K562 (cell line): ENCODE data around the gene AQR. TPM values are rescaled to one million over a fixed set of nuclear protein-coding genes. Genes with fewer than 3 reads are reported as not detected.
A peak's percentile ranks its signal among the peaks of the same experiment; 100 is the strongest.

Experiments
- ATF7 ChIP-seq: fragments of 450-650 bp; IDR thresholded peaks from 2 replicates; pipeline ENCODE4 v1.7.1; 2014; ENCODE audit warnings: mild to moderate bottlenecking, moderate library complexity
- C11orf30 ChIP-seq: fragments of 450-650 bp; IDR thresholded peaks from 2 replicates; pipeline ENCODE4 v1.6.1; 2016; ENCODE audit warnings: low read depth, mild to moderate bottlenecking
- CBX3 ChIP-seq, 2 experiments: IDR thresholded peaks; 1 replicate in 1 of 2; 2 replicates in 1 of 2; pipeline ENCODE4 v1.6.1; 2012; ENCODE audit warnings: inconsistent platforms in 2 of 2, low read length in 2 of 2, borderline replicate concordance in 1 of 2, control low read depth in 1 of 2
- E2F1 ChIP-seq: sonication (generic); formaldehyde crosslinking; IDR thresholded peaks from 2 replicates; pipeline ENCODE4 v1.8.1; 2023; ENCODE audit warnings: mild to moderate bottlenecking, missing genetic modification reagents, moderate library complexity
- ELF4 ChIP-seq: fragments of 450-650 bp; formaldehyde crosslinking; IDR thresholded peaks from 2 replicates; pipeline ENCODE4 v1.4.0; 2022; ENCODE audit warnings: missing genetic modification characterization
- ETV1 ChIP-seq: fragments of 450-650 bp; conservative IDR thresholded peaks from 2 replicates; pipeline ENCODE4 v1.6.1; 2016; ENCODE audit warnings: missing genetic modification characterization, control low read depth, low read depth, missing compliant biosample characterization
- MAFK ChIP-seq: IDR thresholded peaks from 2 replicates; pipeline ENCODE4 v1.6.1; 2011; ENCODE audit warnings: low read length, improper control_type of control experiment
- SETDB1 ChIP-seq: IDR thresholded peaks from one replicate; pipeline ENCODE4 v1.6.1; 2012; ENCODE audit warnings: low read length, control low read depth, inconsistent platforms
- ZBTB8A ChIP-seq: fragments of 450-650 bp; IDR thresholded peaks from 2 replicates; pipeline ENCODE4 v1.6.1; 2018; ENCODE audit warnings: mild to moderate bottlenecking, moderate library complexity; ENCODE audit not compliant: partially characterized antibody
- ZKSCAN1 ChIP-seq: fragments of 150-350 bp; IDR thresholded peaks from 2 replicates; pipeline ENCODE4 v1.6.1; 2016; ENCODE audit warnings: low read depth, low read length
- ZNF431 ChIP-seq: sonication (generic); formaldehyde crosslinking; IDR thresholded peaks from 2 replicates; pipeline ENCODE4 v1.8.0; 2022; ENCODE audit warnings: mild to moderate bottlenecking, missing genetic modification reagents
- polyA plus RNA-seq, 8 experiments: library from polyadenylated mRNA; depleted of rRNA in 4 of 8; stranded (reverse) in 5 of 8; unstranded in 3 of 8; fragments of >200 nt; fragmentation: Nextera tagmentation in 2 of 8; fragmentation: Illumina TruSeq in 1 of 8; extraction: Ambion mirVana in 2 of 8; extraction: Trizol in 1 of 8; gene quantifications; 2 replicates each; pipeline versions ENCODE4 v1.2.1 to v1.2.3, GENCODE V29; 2011 to 2014; ENCODE audit warnings: inconsistent platforms in 1 of 8, missing spikeins in 1 of 8
- total RNA-seq, 7 experiments: library from RNA; depleted of rRNA in 6 of 7; stranded (reverse); fragments of >200 nt in 6 of 7; fragmentation: Illumina TruSeq in 2 of 7; extraction: Trizol in 2 of 7; gene quantifications; 2 replicates each; pipeline versions ENCODE4 v1.2.1 to v1.2.3, GENCODE V29; 2011 to 2021; ENCODE audit warnings: low replicate concordance in 1 of 7
- TF ChIP-seq, protein P1 (sequence below): fragments of 200-800 bp; sonication (Bioruptor generic); IDR thresholded peaks from 2 replicates; pipeline ENCODE4 v1.6.1; 2016; ENCODE audit warnings: missing genetic modification characterization, missing compliant biosample characterization
- TF ChIP-seq, protein P2 (sequence below): fragments of 250-450 bp; sonication (Bioruptor Pico); IDR thresholded peaks from 2 replicates; pipeline ENCODE4 v1.5.0; 2021
- TF ChIP-seq, protein P3 (sequence below): fragments of 150-350 bp; conservative IDR thresholded peaks from 2 replicates; pipeline ENCODE4 v1.6.1; 2014; ENCODE audit warnings: low read length
- TF ChIP-seq, protein P4 (sequence below), 2 experiments: fragments of 450-650 bp; IDR thresholded peaks; 2 replicates each; pipeline ENCODE4 v1.6.1; 2016

AQR gene
- total and polyA plus RNA-seq, 9 of the 15 experiments (the other 6 are each of a cell fraction or from before 2014, with no cell fraction given) = 22.0 to 62.9 (median 39.3) TPM

DNA sequence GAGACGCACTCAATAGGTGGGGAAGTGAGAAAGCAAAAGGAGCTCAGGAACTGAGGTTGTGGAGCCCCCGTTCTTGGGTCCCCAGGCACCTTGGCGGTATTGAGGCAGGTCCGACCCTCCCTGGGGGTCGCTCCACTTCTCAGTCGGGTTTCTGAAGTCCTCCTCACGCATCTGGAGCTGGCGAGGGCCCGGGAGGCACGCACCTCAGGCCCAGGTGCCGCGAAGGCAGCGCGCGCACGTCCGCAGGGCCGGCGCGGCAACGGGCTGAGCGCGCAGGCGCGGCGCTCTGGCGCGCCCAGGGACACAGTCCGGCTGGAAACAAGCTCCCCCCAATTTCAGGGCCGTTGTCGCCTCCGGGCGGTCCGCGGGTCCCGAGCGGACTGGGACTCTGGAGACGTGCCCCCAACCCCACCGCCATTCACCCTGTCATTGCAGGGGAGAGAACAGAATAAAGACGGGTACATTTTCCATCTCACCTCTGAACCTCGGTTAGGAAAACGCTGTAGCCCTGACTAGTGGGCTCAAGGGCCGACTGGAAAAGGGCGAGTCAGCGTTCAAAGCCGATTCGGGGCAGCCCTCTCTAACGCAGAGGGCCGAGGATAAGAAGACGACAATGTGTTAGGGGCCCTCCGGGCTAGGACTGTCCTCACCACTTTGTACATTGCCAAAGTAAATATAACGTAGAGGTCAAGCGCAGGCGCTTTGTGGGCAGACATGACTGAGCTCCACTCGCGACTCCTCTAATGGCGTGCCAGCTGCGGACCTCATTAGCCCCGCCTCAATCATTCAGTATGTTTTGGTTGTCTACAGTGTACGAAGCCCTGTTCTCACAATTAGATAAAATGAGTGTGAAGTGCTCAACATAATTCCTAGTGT, 18.7 kb upstream of the AQR start, which contains the start of gene ZNF770 (continued):
- TF ChIP-seq, protein P1, sequence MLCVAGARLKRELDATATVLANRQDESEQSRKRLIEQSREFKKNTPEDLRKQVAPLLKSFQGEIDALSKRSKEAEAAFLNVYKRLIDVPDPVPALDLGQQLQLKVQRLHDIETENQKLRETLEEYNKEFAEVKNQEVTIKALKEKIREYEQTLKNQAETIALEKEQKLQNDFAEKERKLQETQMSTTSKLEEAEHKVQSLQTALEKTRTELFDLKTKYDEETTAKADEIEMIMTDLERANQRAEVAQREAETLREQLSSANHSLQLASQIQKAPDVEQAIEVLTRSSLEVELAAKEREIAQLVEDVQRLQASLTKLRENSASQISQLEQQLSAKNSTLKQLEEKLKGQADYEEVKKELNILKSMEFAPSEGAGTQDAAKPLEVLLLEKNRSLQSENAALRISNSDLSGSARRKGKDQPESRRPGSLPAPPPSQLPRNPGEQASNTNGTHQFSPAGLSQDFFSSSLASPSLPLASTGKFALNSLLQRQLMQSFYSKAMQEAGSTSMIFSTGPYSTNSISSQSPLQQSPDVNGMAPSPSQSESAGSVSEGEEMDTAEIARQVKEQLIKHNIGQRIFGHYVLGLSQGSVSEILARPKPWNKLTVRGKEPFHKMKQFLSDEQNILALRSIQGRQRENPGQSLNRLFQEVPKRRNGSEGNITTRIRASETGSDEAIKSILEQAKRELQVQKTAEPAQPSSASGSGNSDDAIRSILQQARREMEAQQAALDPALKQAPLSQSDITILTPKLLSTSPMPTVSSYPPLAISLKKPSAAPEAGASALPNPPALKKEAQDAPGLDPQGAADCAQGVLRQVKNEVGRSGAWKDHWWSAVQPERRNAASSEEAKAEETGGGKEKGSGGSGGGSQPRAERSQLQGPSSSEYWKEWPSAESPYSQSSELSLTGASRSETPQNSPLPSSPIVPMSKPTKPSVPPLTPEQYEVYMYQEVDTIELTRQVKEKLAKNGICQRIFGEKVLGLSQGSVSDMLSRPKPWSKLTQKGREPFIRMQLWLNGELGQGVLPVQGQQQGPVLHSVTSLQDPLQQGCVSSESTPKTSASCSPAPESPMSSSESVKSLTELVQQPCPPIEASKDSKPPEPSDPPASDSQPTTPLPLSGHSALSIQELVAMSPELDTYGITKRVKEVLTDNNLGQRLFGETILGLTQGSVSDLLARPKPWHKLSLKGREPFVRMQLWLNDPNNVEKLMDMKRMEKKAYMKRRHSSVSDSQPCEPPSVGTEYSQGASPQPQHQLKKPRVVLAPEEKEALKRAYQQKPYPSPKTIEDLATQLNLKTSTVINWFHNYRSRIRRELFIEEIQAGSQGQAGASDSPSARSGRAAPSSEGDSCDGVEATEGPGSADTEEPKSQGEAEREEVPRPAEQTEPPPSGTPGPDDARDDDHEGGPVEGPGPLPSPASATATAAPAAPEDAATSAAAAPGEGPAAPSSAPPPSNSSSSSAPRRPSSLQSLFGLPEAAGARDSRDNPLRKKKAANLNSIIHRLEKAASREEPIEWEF (CRISPR knock-in tag) = peak; percentile 74; the same call in 1 of the 2 replicates
- TF ChIP-seq ATF7 (peak; percentile 65; the same call in 1 of the 2 replicates), ZBTB8A (no peak), MAFK (0 out of 2 replicates have a peak, but pooled peaks have one; percentile 5), CBX3 (IDR thresholded peaks at IDR 0.05; ENCODE audit: borderline replicate concordance in 1 of 2, low read length in 2 of 2) (peak in 1 of 2 experiments; percentile 48; a peak in 1 of 3 replicates), ZKSCAN1 (peak; percentile 66; the same call in 1 of the 2 replicates), SETDB1 (peak; percentile 35), C11orf30 (peak; percentile 89), E2F1 (CRISPR knock-in tag) (peak; percentile 68; the same call in 1 of the 2 replicates), ELF4 (CRISPR knock-in tag) (0 out of 2 replicates have a peak, but pooled peaks have one; percentile 11), ETV1 (tag) (no peak; the same call in 1 of the 2 replicates), ZNF431 (CRISPR knock-in tag) (0 out of 2 replicates have a peak, but pooled peaks have one; percentile 51)
- TF ChIP-seq, protein P2, sequence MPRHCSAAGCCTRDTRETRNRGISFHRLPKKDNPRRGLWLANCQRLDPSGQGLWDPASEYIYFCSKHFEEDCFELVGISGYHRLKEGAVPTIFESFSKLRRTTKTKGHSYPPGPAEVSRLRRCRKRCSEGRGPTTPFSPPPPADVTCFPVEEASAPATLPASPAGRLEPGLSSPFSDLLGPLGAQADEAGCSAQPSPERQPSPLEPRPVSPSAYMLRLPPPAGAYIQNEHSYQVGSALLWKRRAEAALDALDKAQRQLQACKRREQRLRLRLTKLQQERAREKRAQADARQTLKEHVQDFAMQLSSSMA (CRISPR knock-in tag) = no peak
- TF ChIP-seq, protein P3, sequence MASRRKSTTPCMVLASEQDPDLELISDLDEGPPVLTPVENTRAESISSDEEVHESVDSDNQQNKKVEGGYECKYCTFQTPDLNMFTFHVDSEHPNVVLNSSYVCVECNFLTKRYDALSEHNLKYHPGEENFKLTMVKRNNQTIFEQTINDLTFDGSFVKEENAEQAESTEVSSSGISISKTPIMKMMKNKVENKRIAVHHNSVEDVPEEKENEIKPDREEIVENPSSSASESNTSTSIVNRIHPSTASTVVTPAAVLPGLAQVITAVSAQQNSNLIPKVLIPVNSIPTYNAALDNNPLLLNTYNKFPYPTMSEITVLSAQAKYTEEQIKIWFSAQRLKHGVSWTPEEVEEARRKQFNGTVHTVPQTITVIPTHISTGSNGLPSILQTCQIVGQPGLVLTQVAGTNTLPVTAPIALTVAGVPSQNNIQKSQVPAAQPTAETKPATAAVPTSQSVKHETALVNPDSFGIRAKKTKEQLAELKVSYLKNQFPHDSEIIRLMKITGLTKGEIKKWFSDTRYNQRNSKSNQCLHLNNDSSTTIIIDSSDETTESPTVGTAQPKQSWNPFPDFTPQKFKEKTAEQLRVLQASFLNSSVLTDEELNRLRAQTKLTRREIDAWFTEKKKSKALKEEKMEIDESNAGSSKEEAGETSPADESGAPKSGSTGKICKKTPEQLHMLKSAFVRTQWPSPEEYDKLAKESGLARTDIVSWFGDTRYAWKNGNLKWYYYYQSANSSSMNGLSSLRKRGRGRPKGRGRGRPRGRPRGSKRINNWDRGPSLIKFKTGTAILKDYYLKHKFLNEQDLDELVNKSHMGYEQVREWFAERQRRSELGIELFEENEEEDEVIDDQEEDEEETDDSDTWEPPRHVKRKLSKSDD = peak; percentile 64; the same call in 1 of the 2 replicates
- TF ChIP-seq, protein P4, sequence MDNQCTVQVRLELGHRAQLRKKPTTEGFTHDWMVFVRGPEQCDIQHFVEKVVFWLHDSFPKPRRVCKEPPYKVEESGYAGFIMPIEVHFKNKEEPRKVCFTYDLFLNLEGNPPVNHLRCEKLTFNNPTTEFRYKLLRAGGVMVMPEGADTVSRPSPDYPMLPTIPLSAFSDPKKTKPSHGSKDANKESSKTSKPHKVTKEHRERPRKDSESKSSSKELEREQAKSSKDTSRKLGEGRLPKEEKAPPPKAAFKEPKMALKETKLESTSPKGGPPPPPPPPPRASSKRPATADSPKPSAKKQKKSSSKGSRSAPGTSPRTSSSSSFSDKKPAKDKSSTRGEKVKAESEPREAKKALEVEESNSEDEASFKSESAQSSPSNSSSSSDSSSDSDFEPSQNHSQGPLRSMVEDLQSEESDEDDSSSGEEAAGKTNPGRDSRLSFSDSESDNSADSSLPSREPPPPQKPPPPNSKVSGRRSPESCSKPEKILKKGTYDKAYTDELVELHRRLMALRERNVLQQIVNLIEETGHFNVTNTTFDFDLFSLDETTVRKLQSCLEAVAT (IDR thresholded peaks at IDR 0.05) = peak; percentile 19 to 76; a peak in 1 of 4 replicates
